ENCODE results near the gene MPRIP.

- no peak for TF ChIP-seq POLR2AphosphoS5 (IDR thresholded peaks at IDR 0.05; ENCODE audit: low read depth, low read length)
- TF ChIP-seq REST (IDR thresholded peaks at IDR 0.05; ENCODE audit: insufficient read depth in 1 of 2, low read depth in 2 of 2, low read length in 2 of 2): no peak
- no peak for TF ChIP-seq TAF1 (IDR thresholded peaks at IDR 0.05; ENCODE audit: borderline replicate concordance, insufficient read depth, low read length)
- no peak for TF ChIP-seq SIN3A (IDR thresholded peaks at IDR 0.05; ENCODE audit: borderline replicate concordance, insufficient read depth, low read length)
- no peak for TF ChIP-seq FOXP2 (optimal IDR thresholded peaks at IDR 0.05; ENCODE audit: borderline replicate concordance, extremely low read depth, extremely low read length, insufficient read depth)
Observed at GRCh38 chr17:17061516-17061915, 19.3 kb downstream of the MPRIP start.
